CD4-positive, alpha-beta T cell treated with Interferon gamma for 1 hour (primary cell): ENCODE results near the gene HIVEP2.
A peak's percentile ranks its signal among the peaks of the same experiment; 100 is the strongest.
"Not testable (repeated sequence)": the region's sequence is repeated elsewhere in the genome, so short reads cannot be mapped to it uniquely, and the experiment has no call there.

Experiments used
- DNase-seq: peaks from one replicate; pipeline ENCODE4 v3.0.0-alpha.2; 2020

HIVEP2 gene, protein sequence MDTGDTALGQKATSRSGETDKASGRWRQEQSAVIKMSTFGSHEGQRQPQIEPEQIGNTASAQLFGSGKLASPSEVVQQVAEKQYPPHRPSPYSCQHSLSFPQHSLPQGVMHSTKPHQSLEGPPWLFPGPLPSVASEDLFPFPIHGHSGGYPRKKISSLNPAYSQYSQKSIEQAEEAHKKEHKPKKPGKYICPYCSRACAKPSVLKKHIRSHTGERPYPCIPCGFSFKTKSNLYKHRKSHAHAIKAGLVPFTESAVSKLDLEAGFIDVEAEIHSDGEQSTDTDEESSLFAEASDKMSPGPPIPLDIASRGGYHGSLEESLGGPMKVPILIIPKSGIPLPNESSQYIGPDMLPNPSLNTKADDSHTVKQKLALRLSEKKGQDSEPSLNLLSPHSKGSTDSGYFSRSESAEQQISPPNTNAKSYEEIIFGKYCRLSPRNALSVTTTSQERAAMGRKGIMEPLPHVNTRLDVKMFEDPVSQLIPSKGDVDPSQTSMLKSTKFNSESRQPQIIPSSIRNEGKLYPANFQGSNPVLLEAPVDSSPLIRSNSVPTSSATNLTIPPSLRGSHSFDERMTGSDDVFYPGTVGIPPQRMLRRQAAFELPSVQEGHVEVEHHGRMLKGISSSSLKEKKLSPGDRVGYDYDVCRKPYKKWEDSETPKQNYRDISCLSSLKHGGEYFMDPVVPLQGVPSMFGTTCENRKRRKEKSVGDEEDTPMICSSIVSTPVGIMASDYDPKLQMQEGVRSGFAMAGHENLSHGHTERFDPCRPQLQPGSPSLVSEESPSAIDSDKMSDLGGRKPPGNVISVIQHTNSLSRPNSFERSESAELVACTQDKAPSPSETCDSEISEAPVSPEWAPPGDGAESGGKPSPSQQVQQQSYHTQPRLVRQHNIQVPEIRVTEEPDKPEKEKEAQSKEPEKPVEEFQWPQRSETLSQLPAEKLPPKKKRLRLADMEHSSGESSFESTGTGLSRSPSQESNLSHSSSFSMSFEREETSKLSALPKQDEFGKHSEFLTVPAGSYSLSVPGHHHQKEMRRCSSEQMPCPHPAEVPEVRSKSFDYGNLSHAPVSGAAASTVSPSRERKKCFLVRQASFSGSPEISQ (N-terminal part only)

DNA sequence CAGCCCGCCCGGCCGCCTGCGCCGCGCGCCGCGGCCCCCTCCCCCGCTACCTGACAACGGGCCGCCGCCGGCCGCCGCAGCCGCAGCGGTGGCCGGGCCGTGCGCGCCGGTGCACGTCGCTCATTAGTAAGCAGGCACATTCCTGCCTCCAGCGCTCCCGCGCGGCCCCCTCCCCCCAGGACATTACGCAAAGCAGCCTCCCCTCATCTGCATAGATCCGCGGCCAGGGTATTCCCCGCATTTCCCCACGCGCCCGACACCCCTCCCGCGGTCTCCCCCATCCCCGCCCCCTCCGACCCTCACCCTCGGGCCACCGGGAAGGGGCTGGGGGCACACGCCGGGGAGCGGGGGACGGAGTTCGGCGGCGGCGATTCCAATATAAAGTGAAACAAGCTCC lies at the start of gene HIVEP2:
TSS of gene HIVEP2 (minus strand) at position 128 of the 397 bp plus-strand sequence. CDS start 170,438 bp downstream, outside the sequence.
- peak; percentile 92 for DNase-seq

DNA sequence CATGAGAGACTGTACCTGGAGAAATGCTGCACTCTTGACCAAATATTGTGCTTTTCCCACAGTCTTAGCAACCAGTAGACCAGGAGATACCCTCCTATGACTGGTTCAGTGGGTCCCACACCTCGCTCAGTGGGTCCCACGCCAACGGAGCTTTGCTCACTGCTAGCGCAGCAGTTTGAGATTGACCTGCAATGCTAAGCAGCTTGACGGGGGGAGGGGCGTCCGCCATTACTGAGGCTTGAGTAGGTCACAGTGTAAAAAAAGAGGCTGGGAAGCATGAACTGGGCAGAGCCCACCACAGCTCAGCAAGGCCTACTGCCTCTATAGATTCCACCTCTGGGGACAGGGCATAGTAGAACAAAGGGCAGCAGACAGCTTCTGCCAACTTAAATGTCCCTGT lies 49.0 kb upstream of the HIVEP2 start:
- no peak for DNase-seq

DNA sequence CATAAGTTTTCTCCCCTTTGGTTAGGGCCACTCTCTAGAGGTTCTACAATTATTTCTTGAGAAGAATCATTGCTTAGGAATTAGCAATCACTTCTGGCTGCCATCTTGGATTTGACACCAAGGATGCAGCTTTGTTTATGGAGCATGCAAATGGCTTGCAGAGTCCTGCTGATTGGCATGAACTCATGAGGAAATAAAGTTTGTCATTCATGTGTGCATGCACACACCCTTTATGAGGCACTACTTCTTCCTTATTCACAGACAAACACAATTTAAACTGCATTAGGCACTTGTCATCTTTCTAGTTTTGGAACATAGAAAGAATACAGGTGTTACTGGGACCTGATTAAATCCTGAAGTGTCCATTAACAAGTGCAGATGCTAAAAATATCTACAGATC lies 42.5 kb upstream of the HIVEP2 start:
- no peak for DNase-seq

DNA sequence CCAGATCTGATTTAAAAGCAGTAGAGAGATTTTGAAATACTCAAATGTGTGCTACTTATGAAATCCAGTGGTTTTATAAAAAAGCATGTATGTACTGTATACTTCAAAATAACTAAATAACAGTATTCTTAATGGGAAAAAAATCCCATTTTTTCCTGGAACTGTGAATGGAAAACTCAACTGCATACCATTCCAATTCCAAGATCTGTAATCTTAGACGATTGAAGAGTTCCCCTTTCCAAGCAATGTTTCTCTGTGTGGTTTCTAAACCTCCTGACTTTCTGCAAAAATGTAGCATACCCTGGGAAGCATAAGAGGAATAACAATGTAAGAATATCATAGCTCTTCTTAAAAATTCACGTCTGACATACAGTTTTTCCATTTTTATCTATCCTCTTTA lies 40.3 kb upstream of the HIVEP2 start:
- DNase-seq = no peak

DNA sequence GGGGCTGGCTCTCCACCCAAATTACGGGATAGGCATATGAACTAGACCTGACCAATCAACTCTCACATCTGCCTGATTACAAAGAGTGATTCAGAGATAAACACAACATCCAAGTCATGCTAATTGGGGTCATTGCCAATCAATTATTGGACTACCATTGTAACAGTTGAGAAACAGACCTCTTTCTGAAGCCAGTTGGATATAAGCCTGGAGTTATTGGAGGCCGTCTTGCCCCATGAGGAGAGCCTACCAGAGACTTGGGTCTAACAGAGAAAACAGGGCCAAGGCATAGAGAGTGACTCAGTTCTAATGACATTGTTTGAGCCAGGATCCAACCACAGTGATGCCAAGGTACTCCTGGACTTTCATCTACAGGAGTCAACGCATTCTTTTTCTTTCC lies 39.4 kb upstream of the HIVEP2 start:
- no peak for DNase-seq

DNA sequence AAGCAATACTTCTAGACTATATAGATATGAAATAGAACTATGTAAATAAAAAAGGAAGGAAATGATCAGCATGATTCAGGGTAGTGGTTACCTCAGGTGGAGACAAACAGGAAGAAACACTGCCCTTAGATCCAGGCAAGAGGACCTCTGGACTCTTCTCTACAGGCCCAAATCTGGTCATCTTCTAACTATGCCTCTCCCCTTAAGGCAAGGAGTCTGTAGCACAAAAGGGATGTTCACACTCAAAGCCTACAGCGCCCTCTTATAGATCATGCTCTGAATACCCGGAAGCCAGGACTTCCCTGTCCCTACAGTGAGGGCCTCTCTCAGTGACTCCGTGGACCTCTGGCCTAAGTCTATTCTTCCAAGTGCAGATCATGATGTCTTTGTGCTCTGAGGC lies 30.4 kb upstream of the HIVEP2 start:
- DNase-seq = peak; percentile 5

DNA sequence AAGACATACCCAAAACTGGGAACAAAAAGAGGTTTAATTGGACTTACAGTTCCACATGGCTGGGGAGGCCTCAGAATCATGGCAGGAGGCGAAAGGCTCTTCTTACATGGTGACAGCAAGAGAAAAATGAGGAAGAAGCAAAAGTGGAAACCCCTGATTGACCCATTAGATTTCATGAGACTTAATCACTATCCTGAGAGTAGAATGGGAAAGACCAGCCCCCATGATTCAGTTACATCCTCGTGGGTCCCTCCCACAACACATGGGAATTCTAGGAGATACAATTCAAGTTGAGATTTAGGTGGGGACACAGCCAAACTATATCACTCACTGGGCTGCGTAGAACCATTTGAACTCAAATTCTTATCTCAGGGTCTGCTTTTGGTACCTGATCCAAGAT lies 26.0 kb upstream of the HIVEP2 start:
- not testable (repeated sequence) for DNase-seq

DNA sequence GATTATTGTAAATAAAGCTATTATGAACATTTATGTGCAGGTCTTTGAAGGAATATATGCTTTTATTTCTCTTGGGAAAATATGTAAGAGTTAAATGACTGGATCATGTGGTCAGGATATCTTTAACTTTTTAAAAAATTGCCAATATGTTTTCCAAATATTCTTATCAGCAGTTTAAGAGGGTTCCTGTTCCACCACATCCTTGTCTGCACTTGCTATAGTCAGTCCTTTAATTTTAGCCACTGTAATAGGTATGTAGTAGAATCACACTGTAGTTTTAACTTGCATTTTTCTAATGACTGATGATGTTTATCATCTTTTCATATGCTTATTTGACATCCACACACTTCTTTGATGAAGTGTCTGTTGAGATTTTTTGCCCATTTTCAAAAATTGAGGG lies 23.6 kb upstream of the HIVEP2 start:
- no peak for DNase-seq

DNA sequence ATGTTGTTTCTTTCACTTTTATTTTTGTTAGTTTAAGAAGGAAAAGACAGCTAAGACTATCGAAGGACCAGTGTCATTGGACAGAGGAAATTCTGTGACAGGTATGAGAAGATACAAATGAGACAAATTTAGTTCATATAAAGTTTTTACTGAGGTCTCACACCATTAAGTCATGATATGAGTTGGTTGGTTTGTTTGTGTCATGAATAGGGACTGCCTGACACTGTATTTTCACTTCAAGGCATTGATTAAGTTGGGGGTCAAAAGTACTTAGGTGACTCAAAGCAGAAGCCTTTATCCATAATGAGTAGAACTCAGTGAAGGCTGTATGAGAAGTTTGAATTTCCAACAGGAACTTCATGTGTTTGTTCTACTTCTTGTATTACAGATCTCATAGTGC lies 21.3 kb upstream of the HIVEP2 start:
- DNase-seq = no peak

DNA sequence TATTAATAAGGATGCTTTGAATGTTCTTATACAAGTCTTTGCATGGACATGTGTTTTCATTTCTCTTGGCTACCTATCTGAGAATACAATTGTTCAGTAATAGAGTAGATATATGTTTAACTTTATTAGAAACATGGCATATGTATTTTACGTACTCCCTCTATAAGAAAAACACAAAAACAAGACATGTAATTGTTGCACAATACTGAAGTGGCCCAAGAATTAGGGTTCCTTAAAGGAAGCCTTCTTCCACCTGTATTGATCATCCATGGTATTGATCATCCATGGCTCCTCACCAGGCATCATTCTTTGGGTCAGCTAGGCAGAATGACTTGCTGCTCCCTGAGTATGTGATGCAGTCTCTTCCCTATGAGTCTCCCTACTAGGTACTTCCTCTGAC lies 20.2 kb upstream of the HIVEP2 start:
- no peak for DNase-seq

DNA sequence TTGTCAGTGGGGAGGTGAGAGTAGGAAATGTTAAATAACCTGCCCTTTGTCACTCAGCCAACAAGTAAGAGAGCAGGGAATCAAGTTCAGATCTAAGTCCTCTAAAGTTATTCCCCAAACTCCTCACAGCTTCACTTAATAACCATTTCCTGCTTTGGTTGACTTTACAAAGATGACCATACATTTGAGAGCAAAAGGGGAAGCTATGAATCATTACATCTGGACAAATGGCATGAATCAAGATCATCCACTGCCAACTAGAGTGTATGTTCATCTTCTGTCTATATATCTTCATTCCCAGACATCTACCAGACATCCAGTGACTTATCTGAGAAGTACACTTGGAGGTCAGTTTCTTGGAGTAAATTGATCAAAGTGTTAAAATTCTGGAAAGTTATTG lies 15.1 kb upstream of the HIVEP2 start:
- no peak for DNase-seq

DNA sequence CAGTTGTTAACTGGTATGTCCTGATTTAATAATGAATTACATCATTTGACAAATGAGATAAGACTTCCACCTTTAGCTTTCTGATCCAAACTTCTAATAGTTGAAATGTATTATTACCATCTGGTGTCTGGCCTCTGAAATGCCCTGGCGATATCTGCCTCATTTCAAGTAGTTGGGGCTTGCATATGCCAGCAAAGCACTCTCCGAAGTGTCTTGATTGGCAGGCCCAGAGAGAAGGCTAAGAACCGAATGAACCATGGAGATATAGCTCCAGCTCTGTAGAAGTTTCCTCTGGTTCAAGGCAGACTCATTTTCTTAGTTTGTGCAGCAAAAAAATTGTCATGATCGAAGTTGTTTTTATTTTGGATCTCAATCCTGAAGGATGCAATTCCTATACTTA lies 13.4 kb upstream of the HIVEP2 start:
- DNase-seq = no peak

DNA sequence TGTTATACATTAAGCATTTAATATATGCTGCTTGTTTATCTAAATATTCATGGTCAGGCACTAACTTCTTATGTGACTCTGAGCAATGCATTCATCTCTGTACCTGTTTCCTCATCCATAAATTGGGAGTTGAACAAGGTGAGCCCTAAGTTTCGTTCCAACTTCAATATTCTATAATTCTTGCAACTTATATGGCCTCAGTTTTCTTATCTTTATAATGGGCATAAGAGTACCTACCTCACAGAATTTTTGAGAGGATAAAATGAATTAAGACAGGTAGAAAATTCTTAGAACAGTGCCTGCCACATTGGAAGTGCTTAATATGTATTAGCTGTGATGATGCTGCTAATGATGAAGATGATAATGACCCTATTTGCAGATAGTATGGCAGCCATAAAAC lies 11.8 kb upstream of the HIVEP2 start:
- no peak for DNase-seq

DNA sequence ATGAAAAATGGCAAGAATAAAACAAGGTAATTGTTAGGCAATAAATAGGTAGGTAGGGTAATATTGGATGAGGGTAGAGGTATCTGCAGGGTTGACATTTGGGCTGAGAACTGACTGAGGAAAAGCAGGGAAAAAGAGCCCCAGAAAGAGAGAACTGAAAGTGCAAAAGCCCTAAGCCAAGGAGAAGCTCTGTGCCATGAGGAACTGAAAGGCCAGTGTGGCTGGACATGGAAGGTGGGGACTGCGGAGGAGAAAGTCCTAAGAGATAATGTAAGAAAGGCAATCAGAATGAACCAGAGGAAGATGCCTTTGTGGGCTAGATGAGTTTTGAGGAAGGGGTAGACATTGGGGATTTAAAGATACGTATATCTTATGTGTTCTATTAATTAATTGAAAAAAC lies 9.9 kb upstream of the HIVEP2 start:
- DNase-seq = no peak

DNA sequence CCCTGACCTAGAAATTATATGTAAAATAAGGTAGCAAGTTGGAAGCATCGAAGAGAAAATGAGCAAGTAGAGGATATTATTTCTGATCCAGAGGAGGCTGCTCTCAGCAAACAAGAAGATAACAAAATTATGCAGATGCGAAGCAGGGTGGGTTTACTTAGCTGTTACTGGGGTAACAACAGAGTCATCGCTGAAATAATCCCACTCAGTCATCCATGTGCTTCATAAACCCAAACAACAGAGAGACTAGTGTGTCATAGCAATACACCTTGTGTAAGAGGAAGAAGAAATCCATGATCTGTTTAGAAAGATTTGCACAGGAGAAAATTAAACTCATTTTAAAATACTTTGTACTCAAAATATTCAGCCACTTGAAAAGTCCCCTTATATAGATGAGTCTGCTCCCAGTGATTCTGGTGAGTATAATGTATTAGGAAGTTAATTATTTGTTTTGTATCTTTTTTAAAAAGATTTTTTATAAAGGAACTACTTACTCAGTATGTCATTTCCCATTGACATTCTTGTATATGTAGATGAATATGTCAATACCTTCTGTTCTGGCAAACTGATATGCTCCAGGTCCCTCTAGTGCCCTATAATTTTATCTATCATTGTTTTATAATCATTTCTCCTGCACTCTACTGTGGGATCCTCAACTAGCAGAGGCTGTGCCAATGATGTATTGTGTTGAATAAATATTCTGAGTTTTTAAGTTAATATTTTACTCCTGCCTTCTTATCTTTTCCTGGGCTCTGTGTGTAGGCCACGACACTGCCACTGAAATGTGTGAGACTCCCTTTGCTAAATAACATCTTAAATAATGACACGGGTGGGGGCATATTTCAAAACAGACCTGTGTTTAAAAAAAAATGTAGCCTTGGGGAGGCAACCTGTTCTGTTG lies 8.6 kb upstream of the HIVEP2 start:
- DNase-seq = no peak

DNA sequence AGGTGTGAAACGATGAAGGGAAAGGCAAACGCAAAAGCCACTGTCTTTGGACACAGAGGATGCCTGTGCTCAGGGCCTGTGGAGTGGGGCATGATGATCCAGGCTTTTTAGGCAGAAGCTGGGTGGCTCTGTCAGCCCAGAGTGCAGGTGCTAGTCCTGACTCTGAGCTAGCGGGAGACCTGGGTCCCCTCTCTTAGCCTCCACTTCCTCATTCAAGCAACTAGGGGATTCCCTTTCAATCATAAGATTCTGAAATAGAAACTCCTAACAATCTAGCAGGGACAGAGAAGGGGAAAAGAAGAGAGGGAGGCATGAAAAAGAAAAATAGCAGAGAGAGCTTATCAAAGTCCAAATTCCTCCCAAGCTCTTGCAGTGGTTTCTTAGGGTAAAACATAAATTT lies 7.6 kb upstream of the HIVEP2 start:
- DNase-seq = peak; percentile 53

DNA sequence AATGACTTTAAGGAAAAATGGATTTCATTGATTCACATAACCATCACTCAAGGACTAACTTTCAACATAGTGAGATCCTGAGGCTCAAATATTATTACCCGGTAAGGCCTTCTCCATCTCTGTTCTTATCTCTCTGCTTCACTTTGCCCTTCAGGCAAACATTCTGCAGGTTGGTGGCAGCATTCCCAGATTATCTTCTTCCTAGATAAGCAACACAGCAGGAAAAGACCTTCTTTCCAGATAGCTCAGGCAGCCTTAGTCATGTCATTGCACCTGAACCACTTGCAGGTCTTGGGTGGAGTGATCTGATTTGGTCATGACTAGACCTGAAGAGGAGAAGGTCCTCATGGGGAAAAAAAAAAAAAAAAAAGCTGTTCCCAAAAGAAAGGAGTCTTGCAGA lies 5.3 kb upstream of the HIVEP2 start:
- DNase-seq = no peak

DNA sequence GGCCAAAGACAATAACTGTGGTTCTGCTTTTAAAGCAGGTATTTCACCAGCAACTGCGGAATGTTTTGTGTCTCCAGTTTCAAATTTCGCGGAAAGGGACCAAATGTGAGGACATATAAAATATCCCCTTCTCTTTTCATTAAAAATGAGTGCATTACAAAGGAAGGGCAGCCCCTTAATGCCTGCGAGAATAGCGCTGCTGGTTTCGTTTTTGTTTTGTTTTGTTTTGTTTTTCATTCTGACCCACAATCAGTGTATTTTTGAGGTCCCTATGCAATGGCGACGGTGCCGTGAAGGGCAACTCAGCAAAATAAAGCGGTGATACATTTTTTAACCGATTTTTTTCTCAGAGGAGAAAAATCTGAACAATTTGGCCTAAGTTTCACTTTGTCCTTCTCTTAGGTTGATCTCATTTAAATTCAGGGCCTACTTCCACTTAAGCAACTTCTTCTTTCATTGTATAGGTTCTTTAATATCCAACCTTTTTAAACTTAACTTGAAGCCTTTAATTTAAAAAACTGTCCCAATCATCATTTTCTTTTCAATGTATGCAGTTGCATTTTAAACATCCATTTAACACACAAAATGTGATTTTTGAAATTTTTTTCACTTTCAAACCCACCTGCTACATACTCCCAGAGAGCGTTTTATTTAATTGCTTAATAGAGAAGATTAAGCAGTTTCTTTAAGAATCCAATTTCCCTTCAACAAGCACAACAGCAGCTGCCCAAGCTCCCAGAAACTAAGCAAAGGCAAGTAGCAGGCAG lies 2.9 kb upstream of the HIVEP2 start:
- DNase-seq = no peak

DNA sequence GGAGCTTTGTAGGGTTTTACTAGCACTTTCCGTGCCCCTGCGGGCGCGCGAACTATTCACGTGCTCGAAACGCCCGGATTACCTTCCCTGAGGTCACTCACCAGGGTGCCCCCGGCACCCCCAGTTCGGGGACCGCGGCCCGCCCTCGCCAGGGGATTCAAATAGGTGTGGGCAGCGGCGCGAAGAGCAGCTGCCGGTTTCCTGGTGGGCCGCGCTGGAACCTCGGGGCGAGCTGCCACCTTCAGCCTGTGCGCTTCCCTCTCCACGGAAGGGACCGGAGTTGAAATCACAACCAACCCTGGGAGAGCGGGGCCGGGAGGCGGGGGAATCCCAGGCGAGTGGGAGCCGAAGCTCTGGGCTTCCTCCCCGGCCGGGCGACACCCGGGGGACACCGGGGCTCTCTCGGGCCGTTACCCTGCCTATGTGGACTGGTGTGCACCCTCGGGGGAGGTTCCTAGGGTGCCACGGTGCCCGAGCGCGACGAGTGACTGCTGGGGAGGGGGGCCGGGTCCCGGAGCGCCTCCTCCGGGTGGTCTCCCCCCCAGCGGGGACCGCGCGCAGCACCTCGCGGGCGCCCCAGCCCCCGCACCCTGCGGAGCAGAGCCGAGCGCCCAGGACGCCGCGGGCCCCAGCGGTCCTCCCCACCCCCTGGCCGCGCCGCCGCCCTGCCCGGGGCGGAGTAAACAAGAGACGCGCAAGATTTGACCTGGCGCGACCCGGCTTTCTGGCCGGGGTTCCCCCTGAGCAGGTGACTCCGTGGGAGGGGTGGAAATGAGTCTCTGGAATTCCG lies 2.1 kb upstream of the HIVEP2 start:
- DNase-seq = peak; percentile 90

DNA sequence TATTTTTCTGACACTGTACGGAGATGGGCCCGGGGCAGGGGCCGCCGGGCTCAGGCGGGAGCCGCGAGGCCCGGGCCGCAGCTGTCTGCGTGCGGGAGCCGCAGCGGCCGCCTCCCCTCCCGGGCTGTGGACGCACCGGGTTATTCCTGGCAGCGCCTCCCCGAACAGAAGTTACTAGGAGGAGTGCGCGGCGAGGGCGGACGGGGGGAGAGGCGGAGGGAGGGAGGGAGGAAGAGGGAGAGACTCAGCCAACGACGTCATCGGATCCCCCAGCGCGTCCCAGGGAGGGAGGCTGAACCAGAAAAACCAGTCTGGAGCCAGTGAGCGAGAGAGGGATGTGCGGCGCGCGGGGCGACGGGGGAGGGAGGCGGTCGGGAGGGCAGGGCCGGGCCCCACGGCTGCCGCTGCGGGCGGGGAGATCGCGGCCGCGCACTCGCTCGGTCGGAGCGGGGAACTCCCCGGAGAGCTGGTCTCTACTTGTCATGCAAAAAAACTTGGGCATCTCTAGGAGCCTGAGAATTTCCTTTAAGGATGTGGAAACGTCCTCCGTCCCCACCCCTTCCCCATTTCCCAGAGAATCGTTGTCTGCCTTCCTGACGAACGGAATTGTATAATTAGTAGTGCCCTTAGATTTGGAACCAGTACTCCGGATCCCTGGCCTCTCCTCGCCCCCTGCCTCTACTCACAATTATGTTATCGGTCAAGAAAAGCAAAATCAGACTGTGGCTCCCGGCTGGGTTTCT lies 1.4 kb upstream of the HIVEP2 start:
- DNase-seq = peak; percentile 97
